ENCODE data around the gene GOLGA6A.
"Not testable (repeated sequence)": the region's sequence is repeated elsewhere in the genome, so short reads cannot be mapped to it uniquely, and the experiment has no call there.

The GOLGA6A gene

DNA sequence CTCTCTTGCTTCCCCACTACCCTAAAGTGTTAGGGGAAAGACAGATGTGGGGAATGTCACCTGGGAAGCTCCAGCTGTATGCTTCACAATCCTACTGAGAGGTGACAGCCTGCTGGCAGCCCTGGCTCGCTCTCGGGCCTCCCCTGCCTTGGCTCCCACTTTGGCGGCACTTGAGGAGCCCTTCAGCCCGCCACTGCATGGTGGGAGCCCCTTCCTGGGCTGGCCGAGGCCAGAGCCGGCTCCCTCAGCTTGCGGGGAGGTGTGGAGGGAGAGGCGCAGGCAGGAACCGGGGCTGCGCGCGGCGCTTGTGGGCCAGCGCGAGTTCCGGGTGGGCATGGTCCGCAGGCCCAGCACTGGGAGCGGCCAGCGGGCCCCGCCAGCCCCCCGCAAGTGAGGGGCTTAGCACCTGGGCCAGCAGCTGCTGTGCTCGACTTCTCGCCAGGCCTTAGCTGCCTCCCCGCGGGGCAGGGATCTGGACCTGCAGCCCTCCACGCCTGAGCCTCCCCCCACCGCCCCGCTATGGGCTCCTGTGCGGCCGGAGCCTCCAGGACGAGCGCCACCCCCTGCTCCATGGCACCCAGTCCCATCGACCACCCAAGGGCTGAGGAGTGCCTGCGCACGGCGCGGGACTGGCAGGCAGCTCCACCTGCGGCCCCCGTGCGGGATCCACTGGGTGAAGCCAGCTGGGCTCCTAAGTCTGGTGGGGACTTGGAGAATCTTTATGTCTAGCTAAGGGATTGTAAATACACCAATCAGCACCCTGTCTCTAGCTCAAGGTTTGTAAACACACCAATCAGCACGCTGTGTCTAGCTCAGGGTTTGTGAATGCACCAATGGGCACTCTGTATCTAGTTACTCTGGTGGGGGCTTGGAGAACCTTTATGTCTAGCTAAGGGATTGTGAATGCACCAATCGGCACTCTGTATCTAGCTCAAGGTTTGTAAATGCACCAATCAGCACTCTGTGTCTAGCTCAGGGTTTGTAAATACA lies 29.8 kb downstream of the GOLGA6A start:
- DNase-seq: not testable (repeated sequence)

DNA sequence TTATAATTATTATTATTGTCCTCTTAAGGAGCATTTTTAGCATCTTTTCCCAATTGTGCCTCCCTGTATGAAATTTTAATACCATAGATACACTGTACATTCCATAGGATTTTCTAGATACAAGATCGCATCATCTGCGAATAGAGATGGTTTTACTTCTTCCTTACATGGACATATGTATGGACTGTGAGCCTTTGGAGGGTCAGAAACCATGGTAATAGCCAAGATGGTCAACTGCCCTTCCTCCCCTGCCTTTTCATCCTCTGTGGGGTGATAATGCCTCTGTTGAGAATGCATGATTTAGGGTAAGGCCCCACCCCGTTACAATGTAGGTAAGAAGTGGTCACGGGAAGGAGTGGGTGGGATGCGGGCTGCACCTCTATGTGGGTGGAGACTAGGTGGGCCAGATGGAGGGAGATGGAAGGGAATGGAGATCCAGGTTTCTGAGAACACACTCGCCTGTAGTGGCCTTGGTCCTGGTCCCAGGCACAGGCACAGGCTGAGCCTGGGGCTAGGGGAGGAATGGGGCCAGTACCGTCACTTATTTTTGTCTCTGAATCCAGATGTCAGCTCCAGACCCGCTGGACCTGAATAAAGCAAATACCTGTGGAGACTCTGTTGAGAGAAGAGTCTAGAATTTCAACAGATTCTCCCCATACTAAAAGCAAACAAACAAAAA lies 31.7 kb downstream of the GOLGA6A start:
- no peak for DNase-seq

DNA sequence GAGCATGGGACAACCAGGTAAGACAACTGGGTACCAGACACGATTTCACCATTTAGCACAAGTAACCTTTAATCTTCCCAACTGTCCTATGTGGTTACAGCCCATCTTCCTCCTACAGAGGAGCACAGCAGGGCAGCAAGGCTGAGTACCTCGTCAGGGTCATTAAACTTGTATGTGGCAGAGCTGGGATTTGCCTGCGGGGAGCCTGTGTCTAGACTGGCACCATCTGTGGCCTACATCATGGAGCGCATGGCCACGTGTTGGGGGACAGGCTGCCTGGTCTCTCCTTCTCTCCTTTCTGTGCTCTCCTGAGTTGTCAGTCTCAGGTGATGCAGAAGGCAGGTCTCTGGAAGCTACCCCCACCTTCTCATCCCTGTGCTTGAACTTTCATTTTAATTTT lies 32.2 kb downstream of the GOLGA6A start:
- DNase-seq: no peak

DNA sequence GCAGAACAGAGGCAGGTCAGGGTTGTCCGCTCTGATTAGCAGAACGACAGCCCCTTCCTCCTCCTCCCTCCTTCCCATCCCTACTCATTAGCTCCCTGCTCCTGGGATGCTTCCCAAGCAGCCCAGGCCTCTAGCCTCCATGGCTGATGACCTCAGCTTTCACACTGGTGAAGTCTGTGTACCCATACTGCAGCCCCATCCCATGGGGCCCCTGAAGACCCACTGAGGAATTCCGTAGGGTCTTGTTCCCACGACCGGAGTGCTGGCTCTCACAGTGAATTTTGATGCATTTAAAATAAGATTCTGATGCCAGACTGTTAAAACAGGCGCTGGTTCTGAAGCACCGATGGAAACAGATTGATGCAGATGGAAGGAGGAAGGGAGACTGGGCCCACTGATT lies 36.1 kb downstream of the GOLGA6A start:
- no peak for DNase-seq

DNA sequence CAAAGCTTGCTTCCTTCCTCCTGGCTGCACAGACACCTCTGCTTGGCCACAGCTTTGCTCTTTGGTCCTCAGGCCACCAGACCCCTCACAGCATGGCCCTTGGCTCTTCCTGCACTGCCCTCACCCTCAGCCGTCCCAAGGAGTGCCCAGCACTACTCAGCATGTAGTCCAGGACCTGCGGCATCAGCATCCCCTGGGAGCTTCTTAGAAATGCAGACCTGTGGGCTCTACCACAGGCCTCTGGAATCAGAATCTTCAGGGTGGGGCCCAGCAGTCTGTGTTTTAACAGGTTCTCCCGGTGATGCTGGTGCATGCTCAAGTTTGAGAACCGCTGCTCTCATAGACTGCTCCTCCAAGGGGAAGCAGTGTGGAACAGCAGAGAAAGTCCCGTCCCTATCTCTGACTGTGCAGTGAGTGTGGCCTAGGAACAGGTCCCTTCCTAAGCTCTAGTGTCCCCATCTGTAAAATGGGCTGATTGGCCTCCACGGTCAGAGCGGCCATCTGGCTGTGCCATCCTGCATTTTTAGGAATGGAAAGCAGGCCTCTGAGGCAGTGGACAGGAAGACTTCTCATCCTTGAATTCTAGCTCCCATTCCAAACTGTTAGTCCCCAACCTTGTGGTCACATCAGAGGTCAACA lies 36.6 kb downstream of the GOLGA6A start:
- no peak for DNase-seq

DNA sequence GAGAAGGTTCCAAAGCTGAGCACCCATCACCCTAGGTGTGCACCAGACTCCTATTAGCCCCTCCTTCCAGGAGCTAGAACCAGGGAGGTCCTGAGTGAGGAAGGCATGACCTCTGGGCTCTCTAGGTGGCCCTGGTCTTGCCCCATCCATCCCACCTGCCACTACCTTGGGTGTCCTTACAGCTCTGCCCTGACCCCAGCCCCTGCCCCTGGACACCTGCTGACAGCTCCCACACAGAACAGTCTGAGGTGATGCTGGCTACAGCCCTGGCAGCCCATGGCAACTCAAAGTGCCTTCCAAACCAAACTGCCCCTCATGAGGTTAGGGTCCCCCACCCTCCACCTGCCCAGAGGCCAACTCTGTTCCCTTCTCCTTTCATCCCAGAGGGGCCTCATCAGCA lies 37.2 kb downstream of the GOLGA6A start:
- no peak for DNase-seq

DNA sequence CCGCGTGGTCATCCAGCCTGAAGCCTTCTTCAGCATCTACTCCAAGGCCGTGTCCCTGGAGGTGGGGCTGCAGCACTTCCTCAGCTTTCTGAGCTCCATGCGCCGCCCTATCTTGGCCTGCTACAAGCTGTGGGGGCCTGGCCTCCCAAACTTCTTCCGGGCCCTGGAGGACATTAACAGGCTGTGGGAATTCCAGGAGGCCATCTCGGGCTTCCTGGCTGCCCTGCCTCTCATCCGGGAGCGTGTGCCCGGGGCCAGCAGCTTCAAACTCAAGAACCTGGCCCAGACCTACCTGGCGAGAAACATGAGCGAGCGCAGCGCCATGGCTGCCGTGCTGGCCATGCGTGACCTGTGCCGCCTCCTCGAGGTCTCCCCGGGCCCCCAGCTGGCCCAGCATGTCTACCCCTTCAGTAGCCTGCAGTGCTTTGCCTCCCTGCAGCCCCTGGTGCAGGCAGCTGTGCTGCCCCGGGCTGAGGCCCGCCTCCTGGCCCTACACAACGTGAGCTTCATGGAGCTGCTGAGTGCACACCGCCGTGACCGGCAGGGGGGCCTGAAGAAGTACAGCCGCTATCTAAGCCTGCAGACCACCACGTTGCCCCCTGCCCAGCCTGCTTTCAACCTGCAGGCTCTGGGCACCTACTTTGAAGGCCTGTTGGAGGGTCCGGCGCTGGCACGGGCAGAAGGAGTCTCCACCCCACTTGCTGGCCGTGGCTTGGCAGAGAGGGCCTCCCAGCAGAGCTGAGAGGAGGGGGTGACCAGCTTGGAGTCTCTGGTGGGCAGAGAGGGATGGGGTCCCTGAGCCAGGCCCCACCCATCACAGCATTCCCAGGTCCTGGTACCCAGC lies 37.9 kb downstream of the GOLGA6A start:
- no peak for DNase-seq

DNA sequence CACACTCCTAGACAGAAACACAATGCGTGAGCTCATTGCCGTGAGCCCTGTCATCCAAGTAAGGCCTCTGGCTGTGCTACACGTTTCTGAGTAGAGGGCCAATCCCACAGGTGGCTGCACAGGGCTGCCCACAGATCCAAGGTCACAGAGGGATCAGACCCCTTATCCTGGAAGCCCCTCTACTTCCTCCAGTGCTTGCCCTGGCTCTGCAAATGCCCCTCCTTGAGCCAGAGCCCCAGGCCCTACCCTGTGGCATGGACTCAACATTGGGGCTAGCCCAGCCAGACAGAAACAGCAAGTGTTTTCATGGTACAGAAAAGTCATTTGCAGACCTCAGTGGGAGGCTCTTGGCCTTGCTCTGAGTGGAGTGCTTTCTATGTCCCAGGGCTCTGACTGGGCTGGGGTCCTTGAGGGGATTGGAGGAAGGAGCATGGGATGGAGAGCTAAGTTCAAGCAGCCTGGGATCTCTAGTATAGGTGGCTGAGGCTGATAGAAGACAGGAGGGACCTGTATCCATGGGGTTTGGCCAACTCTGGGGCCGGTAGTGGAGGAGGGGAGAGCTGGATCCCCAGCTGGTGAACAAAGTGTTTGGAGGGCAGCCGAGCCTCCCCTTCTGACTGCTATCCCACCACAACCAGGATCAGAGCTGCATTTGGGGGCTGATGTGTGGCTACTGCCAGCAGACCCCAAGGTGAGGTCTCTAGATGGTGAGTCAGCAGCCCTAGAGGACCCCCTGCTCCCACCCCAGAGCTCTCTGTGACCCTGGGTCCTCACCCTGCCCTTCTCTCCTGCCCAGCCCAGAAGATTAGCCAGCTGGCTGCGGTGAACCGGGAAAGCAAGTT lies 38.7 kb downstream of the GOLGA6A start:
- no peak for DNase-seq

DNA sequence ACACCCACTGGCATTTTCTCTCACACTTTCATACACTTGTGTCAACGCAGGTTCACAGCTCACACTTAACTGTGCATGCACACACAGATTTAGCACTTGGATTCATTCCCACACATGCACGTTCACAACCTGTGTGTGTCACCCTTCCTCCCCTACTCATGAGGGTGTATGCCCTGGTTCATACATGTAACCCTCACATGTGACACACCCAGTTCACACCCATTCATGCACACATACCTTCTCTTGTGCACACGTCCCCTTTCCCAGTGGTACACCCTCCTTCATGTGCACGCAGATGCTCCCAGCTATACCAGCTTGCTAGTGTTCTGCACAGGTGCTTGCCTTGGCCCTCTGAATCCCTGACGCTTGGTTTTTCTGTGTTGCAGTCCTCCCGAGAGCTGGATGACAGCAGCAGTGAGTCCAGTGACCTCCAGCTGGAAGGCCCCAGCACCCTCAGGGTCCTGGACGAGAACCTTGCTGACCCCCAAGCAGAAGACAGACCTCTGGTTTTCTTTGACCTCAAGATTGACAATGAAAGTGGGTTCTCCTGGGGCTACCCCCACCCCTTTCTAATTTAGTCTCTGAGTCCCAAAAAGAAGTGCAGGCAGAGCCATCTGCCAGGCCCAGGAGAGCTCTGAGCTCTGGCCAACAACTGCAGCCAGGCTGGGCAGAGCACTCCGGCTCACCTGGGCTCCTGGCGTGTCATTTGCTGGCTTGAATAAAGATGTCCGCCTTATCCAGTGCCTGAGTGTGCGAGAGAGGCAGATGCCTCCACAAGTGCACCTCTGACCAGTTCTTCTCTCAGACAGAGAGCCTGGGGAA lies 39.5 kb downstream of the GOLGA6A start:
- no peak for DNase-seq

DNA sequence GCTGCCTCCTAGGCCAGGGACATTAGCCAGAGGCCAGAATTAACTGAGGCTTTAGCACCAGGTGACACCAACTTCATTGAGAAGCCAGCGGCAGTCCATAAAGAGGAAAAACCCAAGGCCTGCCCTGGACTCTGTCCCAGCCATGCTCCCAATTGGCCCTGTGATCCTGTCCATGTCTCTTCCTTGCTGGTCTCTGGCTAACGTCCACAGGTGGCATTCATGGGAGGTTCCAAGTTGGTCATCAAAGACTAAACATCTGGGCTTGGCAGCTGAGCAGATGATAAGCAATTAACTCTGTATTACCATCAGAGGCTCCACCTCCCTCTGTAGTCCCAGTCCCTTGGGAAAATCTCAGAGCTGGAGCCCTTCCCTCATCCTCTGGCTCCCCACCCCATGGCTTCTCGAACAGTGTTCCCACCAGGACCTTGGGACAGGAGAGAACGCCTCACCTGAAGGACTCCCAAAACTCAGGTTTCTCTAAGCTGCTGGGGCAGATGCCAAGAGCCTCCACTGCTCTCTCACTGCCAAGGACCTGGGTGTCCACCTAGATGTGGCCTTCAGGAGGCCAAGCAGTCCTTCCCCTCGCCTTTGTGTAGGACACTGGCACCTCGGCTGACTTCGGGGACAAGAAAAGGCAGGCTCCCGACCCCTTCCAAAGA lies 40.4 kb downstream of the GOLGA6A start:
- no peak for DNase-seq

DNA sequence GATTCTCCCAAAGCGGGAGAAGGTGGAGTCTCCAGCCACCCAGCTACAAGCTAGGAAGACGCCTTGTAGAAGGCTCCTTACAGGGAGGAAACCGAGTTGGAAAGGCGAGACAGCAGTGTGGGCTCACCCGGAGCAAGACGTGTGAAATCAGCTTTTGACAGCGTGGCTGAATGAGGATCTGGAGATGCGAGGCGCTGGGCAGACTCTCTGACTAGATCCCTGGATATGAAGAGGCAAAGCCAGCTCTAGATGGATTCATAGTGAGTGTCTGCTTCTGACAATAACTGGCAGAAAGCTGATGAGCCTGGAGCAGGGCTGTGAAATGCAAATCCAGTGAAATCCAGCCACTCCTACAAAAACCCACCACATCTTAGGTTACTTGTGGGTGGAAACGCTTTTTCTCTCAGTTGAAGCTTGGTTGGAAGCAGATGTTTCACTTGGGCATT lies 41.0 kb downstream of the GOLGA6A start:
- DNase-seq: no peak

DNA sequence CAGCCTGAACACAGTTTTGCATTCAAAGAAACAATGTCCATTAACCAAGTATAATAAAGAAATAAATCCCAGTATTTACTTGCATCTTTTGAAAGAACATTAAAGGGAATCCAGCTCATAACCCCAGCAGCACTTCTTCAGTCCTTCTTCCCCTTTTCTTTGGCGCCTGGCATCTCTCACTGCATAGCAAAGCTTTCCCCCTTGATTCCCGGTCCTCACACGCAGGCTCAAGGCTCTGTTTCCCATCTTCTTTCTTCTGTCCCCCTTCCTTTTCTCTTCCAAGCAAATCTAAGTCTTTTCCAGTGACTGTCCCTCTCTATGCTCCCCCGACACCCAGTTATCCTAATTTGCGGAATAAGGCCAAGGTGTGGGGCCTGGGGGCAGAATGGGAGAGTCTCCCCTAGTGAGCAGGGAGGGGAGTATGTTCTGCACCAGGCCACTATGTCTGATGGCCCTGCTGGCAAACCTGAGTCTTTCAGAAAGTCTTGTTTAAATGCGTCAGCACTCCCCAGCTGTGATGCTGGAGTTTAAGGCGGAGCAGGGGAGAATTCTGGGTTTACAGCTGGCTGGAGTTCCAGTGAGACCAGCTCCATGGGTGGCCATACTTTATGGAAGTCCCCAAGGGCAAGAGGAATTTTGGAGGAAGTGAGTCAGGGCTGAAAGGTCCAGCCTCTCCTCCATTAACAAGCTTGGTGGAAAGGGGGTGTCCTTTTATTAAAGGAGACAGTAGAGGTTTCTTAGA lies 42.1 kb downstream of the GOLGA6A start:
- DNase-seq: no peak

DNA sequence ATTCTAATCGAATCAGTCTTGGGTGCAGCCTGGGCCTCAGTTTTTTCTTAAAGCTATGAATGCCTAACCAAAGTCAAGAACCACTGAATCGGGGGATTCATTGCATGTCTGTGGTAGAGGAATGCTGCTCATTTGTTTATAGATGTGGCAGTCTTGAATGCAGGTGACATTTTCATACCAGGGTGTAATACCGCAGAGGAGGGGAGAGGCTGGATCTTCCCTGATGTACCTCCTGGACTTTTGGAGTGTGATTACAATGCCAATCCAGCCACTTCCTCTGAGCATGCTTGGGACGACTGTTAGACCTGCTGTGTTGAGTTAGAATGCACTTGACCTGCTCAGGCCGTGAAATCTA lies 42.7 kb downstream of the GOLGA6A start:
- no peak for DNase-seq

DNA sequence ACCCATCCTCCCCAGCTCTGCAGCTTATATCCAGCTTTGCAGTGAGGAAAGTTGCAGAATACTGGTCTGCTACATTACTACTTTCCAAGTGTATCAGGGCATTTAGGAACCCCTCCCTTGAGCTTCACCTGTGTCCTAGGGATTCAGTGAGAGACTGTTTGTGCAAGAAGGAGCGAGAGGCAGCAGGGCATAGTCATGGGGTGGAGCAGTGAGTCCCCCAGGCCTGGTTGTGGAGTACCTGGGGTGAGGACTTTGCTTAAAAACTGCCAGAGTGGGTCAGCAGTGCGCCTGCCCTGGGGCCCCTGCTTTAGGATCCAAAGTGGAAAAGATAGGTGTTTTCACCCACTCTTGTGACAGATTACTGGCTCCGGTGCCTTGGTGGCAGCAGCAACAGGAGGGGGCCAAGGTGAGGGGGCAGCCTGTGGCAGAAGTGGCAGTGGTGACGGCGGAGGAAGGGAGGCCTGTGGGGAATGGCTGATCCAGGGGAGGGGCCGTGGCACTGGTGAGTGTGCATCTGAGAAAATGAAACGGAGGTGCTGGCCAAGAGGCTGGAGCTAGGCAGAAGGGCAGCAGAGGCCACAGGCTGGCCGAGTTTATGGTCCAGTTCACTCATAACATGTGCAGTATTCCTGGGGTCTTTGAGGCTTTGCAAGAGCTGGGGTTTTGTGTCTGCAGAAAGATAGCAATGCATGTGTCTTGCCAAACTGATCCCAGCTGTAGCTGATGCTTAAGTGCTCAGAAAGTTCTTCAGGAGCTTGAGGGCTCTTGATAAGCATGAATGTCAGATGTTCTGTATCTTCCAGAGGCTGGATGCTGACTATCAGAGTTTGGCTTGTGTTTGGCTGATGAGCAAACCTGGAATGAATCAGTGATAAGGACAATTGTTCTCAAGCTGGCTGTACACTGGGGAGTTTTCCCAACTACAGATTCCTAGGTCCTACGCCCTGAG lies 43.4 kb downstream of the GOLGA6A start:
- no peak for DNase-seq

DNA sequence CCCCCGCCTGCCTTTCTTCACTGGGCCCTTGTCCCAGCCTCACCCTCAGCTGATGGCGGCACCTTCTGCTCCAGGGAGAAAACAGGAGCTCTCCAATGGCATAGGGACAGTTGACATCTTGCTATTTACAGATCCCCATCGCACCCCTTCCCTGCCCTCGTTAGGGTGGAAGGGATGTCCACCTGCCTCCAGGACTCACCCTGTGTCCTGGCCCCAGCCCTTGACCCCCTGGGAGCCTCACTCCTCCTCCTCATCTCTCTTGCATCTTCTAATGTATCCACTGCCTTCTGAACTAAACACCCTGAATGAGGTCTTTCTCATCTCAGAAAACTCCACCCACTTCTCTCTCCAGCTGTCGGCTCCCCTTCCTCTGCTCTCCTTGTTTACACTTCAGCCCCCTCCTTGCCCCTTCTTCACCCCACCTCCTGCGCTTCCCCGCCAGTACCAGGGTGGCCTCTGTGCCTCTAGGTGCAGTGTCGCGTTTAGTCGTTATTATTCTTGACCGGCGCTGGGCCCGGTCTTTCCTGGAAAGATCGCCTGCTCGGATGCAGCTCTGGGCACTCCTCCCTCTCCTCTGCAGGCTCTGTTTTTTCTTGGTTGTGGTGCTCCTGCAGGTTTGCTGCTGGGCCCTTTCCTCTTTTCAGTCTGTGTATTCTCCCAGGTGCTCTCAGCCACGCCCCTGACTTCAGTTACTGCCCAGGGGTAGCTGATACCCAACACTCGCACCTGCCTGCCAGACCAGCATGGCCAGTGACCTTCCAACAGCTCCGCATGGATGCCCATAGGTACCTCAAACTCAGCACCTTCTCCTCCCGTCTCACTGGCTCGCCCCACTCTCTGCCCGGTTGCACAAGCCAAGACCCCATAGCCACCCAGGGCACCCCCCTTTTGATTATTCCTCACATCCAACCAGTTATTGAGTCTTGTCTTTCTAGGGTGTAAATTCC lies 44.9 kb downstream of the GOLGA6A start:
- no peak for DNase-seq

DNA sequence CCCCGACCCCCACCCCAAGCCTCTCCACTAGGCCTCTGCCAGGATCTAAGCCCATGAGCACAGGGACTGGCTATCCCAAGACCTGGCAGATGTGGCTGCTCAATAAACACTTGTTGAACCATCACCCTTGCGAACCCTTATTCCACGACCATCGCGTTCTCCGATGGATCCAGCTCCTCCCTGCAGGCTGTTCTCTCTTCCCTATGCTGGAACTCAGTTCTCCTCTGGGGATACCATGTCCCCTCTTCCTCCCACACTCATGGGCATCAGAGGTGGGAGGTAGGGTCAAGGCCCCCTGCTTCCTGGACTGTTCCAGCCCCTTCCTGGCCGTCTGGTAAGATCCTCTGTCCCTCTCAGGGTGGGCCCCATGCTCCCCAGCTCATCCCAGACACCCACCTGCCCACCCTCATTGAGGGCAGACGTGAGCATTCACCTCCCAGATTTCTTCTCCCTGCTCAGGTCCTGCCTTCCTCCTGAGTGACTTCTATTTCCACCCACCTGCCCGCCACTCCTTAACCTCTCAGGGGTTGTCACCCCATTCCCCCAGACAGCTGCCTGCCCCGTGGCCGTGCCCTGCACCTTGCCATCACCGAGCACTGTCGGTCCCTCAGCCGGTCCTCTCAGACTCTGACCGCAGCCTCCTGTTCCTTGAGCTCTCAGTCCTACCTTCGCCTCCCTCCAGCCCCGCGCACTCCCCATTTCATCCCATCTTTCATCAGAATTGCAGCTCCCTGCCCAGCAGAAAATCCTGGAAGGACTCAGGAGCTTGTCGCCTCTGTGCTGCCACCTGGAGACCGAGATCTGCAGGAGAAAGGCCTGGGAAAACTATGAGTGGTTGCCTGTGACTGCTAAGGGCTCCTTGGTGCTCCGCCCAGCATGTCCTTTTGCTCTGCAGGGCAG lies 45.8 kb downstream of the GOLGA6A start:
- no peak for DNase-seq
